Panc1 (cell line): Measurements from ENCODE around the gene MTAP. TPM values are rescaled to one million over a fixed set of nuclear protein-coding genes. Genes with fewer than 3 reads are reported as not detected.

Experiments
- ATAC-seq: fragments of 200-7000 bp; cut with Tn5 transposase; 2 replicates; pipeline ENCODE4 v1.9.1; 2020; ENCODE audit warnings: mild to moderate bottlenecking, moderate library complexity
- BruUV-seq: library from RNA; stranded (reverse); fragments of 400-500 nt; replicated peaks from 2 replicates; lab custom pipeline; 2021; lab: Mats Ljungman, UMichigan
- CTCF ChIA-PET: fragments of 300-600 bp; sonication (Branson Sonifier 250); formaldehyde crosslinking; loops from one replicate; lab custom pipeline; 2022; ENCODE audit warnings: antibody characterized with exemption; lab: Charles Lee
- POLR2A ChIA-PET: fragments of 300-600 bp; sonication (Branson Sonifier 250); formaldehyde crosslinking; loops from one replicate; lab custom pipeline; 2022; ENCODE audit warnings: antibody characterized with exemption; lab: Charles Lee
- DNase-seq: peaks from one replicate; pipeline ENCODE4 v3.0.0-alpha.2; 2010; ENCODE audit warnings: low read depth, low spot score
- H3K27ac ChIP-seq: 2 replicates; pipeline ENCODE4 v1.5.1; 2011; ENCODE audit warnings: mild to moderate bottlenecking, low read length, inconsistent platforms
- H3K27me3 ChIP-seq: fragments of 200-500 bp; sonication (Bioruptor generic); 2 replicates; pipeline ENCODE4 v1.6.0; 2014; ENCODE audit warnings: low read length, inconsistent platforms; ENCODE audit not compliant: control insufficient read depth, insufficient read depth
- H3K36me3 ChIP-seq: fragments of 200-500 bp; sonication (Bioruptor generic); 2 replicates; pipeline ENCODE4 v1.5.1; 2014; ENCODE audit warnings: inconsistent platforms, mild to moderate bottlenecking, low read length, moderate library complexity; ENCODE audit not compliant: control insufficient read depth, insufficient read depth
- H3K4me1 ChIP-seq: 2 replicates; pipeline ENCODE4 v1.5.1; 2011; ENCODE audit warnings: inconsistent platforms, mild to moderate bottlenecking, low read length, moderate library complexity; ENCODE audit not compliant: control insufficient read depth, insufficient read depth
- H3K4me3 ChIP-seq, 2 experiments: 2 replicates each; pipeline ENCODE4 v1.5.1; 2011 to 2012; ENCODE audit warnings: low read depth in 2 of 2, low read length in 2 of 2, mild to moderate bottlenecking in 2 of 2, inconsistent platforms in 1 of 2, moderate library complexity in 1 of 2
- H3K9me3 ChIP-seq: fragments of 200-500 bp; sonication (Bioruptor generic); 2 replicates; pipeline ENCODE4 v1.5.1; 2014; ENCODE audit warnings: low read depth, mild to moderate bottlenecking, inconsistent platforms, low read length, moderate library complexity; ENCODE audit not compliant: control insufficient read depth, insufficient read depth
- CTCF ChIP-seq: fragments of 450-650 bp; IDR thresholded peaks from 2 replicates; pipeline ENCODE4 v1.5.1; 2017; ENCODE audit warnings: mild to moderate bottlenecking
- POLR2AphosphoS5 ChIP-seq: IDR thresholded peaks from 2 replicates; pipeline ENCODE4 v1.6.1; 2012; ENCODE audit warnings: mild to moderate bottlenecking, low read depth, low read length, moderate library complexity
- REST ChIP-seq, 2 experiments: IDR thresholded peaks; 2 replicates each; pipeline ENCODE4 v1.6.1; 2011 to 2012; ENCODE audit warnings: low read depth in 2 of 2, control low read depth in 1 of 2, low read length in 1 of 2, mild to moderate bottlenecking in 1 of 2, moderate library complexity in 1 of 2; ENCODE audit not compliant: insufficient read depth in 1 of 2
- SIN3A ChIP-seq: IDR thresholded peaks from 2 replicates; pipeline ENCODE4 v1.6.1; 2012; ENCODE audit warnings: low read depth, mild to moderate bottlenecking, low read length, moderate library complexity, borderline replicate concordance; ENCODE audit not compliant: insufficient read depth
- TCF7L2 ChIP-seq: IDR thresholded peaks from 2 replicates; pipeline ENCODE4 v1.6.1; 2011; ENCODE audit warnings: mild to moderate bottlenecking, low read depth, low read length, inconsistent platforms
- in situ Hi-C: cut with HindIII; loops from 2 replicates; pipeline ENCODE4 v1.10.0; 2016; ENCODE audit warnings: low sequenced_read_pairs, low pct_unique_long_range_greater_than_20kb
- intact Hi-C: fragments of 100-400 bp; cut with micrococcal nuclease; formaldehyde crosslinking; loops from one replicate; pipeline ENCODE4 v1.10.0; 2022; ENCODE audit not compliant: unreplicated experiment
- total RNA-seq: library from RNA; stranded (reverse); gene quantifications from one replicate; pipeline ENCODE4 v1.2.1, GENCODE V29; 2021; ENCODE audit not compliant: unreplicated experiment

Gene MTAP
- total RNA-seq, 1 experiment from 2014 or later: 9.6 TPM

- H3K27me3 ChIP-seq: no peaks in the 10 kb centered on the region
- no peak overlapping the region for H3K4me3 ChIP-seq
- CTCF ChIA-PET: no interaction called here
- H3K9me3 ChIP-seq: no peaks in the 10 kb centered on the region
- no peaks in the 10 kb centered on the region for H3K36me3 ChIP-seq
- H3K27ac ChIP-seq: no peak overlapping the region
- POLR2A ChIA-PET: no interaction called here
- intact Hi-C loops: no loop called here
- in situ Hi-C loops: no loop called here
- no peaks in the 10 kb centered on the region for H3K4me1 ChIP-seq
- no peak for TF ChIP-seq TCF7L2
- TF ChIP-seq SIN3A: no peak
- TF ChIP-seq REST (IDR thresholded peaks at IDR 0.05; ENCODE audit: insufficient read depth in 1 of 2, low read depth in 2 of 2, low read length in 1 of 2): no peak
- no peak for TF ChIP-seq CTCF
- TF ChIP-seq POLR2AphosphoS5: no peak
- ATAC-seq: no peak
- no TSS peak for BruUV-seq
- no peak for DNase-seq
Measured at GRCh38 chr9:21872696-21873095, 70.3 kb downstream of the MTAP start.

GRCh38 chr9:21873540-21874221 lies 71.2 kb downstream of the MTAP start:
- no peaks in the 10 kb centered on the region for H3K9me3 ChIP-seq
- ChIA-PET CTCF (no interaction called here), POLR2A (no interaction called here)
- no peak for DNase-seq
- in situ Hi-C loops: no loop called here
- intact Hi-C loops: no loop called here
- TF ChIP-seq REST (IDR thresholded peaks at IDR 0.05; ENCODE audit: insufficient read depth in 1 of 2, low read depth in 2 of 2, low read length in 1 of 2) (no peak), POLR2AphosphoS5 (no peak), SIN3A (no peak), CTCF (no peak), TCF7L2 (no peak)
- H3K27ac ChIP-seq: no peak overlapping the region
- ATAC-seq: no peak
- no peaks in the 10 kb centered on the region for H3K36me3 ChIP-seq
- no peaks in the 10 kb centered on the region for H3K4me1 ChIP-seq
- no peaks in the 10 kb centered on the region for H3K27me3 ChIP-seq
- no TSS peak for BruUV-seq
- H3K4me3 ChIP-seq: no peak overlapping the region
